ENCODE results near the gene GDF9.

Gene GDF9

DNA sequence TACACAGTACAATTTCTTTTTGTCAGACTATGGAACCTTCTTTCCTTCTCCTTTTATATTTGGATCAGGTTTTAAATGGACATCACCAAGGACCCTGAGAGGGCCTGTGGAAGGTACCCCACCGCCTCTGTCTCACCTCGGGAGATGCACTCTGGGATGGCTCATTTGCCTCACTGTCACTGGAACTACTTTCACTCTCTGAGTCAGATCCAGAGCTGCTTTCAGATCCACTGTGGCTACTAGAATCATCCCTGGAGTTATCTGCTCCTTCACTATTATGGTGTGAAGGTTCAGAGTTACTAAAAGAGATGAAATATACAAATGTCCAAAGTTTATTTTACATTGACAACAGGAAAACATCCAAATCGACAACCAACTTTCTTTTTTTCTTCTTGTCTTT is 31.8 kb upstream of the GDF9 start:
- DNase-seq (ENCODE audit: low read depth): no peak
- H3K4me3 ChIP-seq (ENCODE audit: low read length): no peak overlapping the region
- TF ChIP-seq, protein P1, sequence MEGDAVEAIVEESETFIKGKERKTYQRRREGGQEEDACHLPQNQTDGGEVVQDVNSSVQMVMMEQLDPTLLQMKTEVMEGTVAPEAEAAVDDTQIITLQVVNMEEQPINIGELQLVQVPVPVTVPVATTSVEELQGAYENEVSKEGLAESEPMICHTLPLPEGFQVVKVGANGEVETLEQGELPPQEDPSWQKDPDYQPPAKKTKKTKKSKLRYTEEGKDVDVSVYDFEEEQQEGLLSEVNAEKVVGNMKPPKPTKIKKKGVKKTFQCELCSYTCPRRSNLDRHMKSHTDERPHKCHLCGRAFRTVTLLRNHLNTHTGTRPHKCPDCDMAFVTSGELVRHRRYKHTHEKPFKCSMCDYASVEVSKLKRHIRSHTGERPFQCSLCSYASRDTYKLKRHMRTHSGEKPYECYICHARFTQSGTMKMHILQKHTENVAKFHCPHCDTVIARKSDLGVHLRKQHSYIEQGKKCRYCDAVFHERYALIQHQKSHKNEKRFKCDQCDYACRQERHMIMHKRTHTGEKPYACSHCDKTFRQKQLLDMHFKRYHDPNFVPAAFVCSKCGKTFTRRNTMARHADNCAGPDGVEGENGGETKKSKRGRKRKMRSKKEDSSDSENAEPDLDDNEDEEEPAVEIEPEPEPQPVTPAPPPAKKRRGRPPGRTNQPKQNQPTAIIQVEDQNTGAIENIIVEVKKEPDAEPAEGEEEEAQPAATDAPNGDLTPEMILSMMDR (conservative IDR thresholded peaks at IDR 0.05; ENCODE audit: low read depth, low read length): no peak

DNA sequence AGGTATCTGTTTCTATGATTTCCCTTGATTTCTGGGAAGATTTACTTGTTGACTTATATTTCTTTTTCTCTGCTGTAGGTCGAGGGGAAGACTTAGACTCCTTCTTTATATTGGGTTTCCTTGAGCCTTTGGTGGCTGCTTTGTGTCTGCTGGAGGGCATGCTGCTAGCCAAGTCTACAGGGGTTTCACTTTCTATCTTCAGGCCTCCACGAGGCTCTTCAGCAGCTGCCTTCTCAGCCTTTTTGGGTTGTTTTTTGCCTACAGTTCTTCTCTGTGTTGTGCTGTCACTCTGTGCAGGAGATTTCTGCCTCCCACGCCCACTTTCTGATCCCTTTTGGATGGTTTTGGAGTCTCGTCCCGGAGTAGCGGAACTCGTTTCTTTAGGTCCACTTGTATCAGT is 30.4 kb upstream of the GDF9 start:
- no peak overlapping the region for H3K4me3 ChIP-seq (ENCODE audit: low read length)
- TF ChIP-seq, protein P1 (conservative IDR thresholded peaks at IDR 0.05; ENCODE audit: low read depth, low read length): no peak
- no peak for DNase-seq (ENCODE audit: low read depth)

DNA sequence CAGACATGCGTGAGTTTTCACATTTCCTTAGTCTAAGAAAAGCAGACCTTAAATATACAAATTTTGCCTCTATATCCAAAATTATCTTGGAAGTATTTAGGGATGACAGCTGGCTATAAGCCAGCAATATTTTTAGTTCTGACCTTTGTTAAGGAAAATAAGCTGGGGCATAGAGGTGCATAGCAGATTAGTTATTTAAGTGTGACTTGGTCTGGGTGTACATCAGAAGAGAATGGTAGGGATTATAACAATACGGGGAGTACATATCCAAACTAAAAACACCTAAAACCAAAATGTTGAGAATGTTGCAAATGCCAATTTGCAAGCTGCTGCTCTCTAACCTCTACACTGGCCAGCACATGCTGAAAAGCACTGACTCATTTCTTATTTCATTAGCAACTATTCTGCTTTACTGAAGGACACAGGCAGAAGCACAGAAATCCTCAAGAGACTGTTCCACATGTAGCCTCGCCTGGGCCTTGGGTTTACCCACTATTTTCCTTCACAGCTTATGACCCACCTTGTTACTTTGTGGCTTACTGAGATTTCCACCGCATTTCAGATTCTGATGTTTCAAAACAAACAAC is 29.5 kb upstream of the GDF9 start:
- TF ChIP-seq, protein P1 (conservative IDR thresholded peaks at IDR 0.05; ENCODE audit: low read depth, low read length): no peak
- no peak for DNase-seq (ENCODE audit: low read depth)

DNA sequence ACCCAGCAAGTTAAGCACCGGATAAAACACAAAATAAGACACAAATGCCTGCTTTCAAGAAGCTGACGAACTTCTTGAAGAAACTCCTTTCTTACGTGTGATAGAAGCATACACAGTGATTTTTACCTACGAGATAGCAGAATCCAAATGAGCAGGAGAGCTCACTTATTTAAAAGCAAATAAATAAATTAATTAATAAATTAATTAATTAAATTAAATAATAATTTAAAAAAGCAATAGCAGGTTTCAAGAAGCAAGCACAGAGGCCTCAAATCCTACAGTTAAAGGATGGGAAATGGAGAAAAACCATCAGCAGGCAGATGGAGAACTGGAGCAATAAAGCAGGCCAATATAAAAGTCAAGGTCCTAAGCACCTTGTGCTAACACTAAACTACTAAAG is 24.5 kb upstream of the GDF9 start:
- TF ChIP-seq, protein P1 (conservative IDR thresholded peaks at IDR 0.05; ENCODE audit: low read depth, low read length): no peak
- H3K4me3 ChIP-seq (ENCODE audit: low read length): no peak overlapping the region
- no peak for DNase-seq (ENCODE audit: low read depth)

More for the DNA sequence above, 29.5 kb upstream of the GDF9 start:
- no peak overlapping the region for H3K4me3 ChIP-seq (ENCODE audit: low read length)

DNA sequence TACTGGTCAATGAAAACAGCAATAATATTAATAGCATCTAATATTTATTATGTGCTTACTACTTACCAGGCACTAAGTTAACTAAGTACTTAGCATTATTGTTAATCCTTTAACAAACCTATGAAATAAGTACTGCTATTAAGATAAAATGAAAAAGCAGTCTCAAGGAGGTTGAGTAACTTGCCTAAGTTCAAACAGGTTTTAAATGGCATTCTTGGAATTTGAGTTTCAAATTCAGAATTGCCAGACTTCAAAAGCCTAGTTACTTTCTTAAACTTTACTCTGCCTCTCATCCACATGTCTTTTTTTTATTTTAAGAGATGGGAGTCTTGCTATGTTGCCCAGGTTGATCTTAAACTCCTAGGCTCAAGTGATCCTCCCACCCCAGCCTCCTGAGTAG is 23.2 kb upstream of the GDF9 start:
- no peak for DNase-seq (ENCODE audit: low read depth)
- H3K4me3 ChIP-seq (ENCODE audit: low read length): no peak overlapping the region
- TF ChIP-seq, protein P1 (conservative IDR thresholded peaks at IDR 0.05; ENCODE audit: low read depth, low read length): no peak

DNA sequence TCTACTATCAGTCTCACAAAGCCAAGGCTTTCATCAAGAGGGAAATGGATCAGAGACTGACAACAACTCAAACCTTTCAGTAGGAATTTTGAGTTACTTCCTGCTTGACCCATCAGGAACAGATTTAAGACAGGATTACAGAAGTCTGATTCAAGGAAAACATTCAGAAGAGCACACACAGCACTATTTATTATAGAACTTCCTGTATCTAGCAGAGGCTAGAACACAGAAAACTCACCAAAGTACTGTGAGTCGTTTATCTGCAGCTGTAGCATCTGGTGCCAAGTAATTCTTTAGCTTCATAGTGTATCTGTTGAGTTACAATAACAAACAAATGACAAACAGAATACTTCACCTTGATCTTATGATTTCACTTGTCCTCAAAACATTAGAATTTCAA is 21.0 kb upstream of the GDF9 start:
- TF ChIP-seq, protein P1 (conservative IDR thresholded peaks at IDR 0.05; ENCODE audit: low read depth, low read length): no peak
- DNase-seq (ENCODE audit: low read depth): no peak
- H3K4me3 ChIP-seq (ENCODE audit: low read length): no peak overlapping the region

DNA sequence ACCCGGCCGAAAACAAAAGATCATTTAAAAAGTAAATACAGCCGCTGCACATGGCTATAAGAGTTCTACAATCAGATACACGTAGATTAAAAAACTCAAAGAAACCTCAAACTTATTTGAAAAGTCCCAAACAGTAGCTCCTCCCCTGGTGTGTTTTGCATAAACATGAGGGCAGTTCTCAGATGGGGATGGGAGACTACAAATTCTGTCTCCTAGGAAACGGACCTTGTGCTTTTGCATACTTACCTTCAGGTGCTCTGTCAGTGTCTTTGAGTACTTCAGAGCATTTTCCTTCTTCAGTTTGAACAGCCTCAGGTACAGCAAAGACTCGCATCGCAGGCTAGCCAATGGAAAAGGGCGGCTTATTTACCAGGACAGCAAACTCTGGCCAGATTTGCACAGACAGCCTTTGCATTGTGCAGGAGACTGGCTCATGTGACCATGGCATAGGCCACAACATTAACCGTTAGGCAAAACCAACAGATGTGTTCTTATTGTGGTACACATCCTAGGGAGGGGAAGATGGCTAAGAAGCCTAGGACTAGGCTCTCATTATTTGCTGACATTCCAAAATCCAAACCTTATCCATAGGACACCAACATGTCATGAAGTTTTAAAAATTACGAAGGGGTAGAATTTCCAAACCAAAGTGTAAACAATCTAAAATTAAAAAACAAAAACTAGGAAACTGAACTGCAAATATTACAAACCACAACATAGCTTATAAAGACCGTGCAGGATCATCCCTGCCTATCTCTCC is 20.0 kb upstream of the GDF9 start:
- TF ChIP-seq, protein P1 (conservative IDR thresholded peaks at IDR 0.05; ENCODE audit: low read depth, low read length): no peak
- DNase-seq (ENCODE audit: low read depth): no peak

More for the DNA sequence above, 20.0 kb upstream of the GDF9 start:
- H3K4me3 ChIP-seq (ENCODE audit: low read length): no peak overlapping the region

Data from retinal pigment epithelial cell (primary cell).